ENCODE measurements around the gene MOGAT1.

DNA sequence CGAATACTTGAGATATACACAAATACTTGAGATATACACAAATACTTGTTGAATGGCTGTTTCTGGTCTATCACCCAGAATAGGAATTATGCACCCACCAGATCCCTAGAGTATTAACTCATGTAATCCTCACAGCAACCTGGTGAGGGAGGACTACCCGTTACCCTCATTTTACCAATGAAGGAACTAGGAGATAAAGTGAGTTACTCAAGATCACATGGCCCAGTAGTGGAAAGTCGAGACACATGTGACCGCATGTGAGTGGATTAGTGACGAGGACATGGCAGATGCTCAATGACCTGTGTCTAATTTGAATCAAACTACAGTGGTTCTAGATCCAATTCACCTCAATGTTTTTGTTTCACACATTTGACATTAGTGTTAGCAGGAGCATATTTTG lies 2.4 kb downstream of the MOGAT1 start:
- TF ChIP-seq TAF1 (conservative IDR thresholded peaks at IDR 0.05) (no peak), JUND (IDR thresholded peaks at IDR 0.05) (no peak), YY1 (IDR thresholded peaks at IDR 0.05) (no peak)

Measured in liver (tissue), 2 donors.